Activated T-helper 9 cell treated with anti-CD3 and anti-CD28 coated beads, Interleukin-2, amount 50 U/mL, for 16 hours (primary cell): ENCODE data around the gene MYEOV.

Experiments used
- DNase-seq: peaks from one replicate; pipeline ENCODE4 v3.0.0-alpha.2; 2020; ENCODE audit warnings: low read depth

The MYEOV gene

DNA sequence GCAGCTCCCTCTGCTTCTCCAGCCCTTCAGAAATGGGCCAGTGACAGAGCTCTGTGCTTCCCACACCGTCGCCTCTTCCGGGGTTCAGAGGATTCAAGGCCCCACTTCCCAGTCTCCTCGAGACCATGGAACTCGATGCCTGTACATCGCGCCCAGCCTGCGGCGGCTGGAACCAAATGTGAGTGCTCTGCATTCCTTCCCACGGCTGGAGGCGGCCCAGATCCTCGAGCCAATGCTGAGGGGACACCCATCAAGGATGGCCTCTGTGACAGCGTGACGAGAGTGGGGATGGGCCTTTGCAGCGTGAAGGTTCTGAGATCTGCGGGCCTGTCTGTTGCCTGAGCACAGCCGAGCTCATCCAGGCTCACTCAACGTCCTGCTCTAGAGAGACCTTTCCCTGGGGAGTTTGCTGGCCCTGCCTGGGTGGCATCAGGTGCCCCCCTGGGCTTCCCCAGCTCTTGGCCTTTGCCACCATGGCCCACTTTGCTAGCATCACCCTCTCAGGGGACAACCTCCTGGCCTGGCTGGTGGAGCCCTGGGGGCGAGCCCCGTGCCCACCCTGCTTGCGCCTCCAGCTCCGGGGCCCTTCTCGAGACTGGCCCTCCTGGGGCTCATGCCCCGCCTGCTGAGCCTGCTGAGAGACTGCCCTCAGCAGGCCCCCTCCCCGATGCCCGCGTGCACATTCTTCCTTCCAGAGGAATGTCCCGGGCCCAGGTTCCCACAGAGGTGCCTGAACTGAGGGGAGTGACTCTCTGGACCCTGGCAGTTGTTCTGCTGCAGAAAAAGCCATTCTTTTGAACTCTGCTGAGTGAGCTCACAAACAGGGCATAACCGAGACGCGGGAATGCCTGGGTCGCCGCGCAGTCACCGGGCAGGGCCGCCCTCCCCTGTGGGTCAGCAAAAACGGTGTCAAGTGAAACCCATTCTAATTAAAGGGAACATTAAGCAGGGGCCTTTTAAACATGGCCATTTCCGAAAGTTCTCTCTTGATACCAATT is 7.3 kb upstream of the MYEOV start:
- no peak for DNase-seq

DNA sequence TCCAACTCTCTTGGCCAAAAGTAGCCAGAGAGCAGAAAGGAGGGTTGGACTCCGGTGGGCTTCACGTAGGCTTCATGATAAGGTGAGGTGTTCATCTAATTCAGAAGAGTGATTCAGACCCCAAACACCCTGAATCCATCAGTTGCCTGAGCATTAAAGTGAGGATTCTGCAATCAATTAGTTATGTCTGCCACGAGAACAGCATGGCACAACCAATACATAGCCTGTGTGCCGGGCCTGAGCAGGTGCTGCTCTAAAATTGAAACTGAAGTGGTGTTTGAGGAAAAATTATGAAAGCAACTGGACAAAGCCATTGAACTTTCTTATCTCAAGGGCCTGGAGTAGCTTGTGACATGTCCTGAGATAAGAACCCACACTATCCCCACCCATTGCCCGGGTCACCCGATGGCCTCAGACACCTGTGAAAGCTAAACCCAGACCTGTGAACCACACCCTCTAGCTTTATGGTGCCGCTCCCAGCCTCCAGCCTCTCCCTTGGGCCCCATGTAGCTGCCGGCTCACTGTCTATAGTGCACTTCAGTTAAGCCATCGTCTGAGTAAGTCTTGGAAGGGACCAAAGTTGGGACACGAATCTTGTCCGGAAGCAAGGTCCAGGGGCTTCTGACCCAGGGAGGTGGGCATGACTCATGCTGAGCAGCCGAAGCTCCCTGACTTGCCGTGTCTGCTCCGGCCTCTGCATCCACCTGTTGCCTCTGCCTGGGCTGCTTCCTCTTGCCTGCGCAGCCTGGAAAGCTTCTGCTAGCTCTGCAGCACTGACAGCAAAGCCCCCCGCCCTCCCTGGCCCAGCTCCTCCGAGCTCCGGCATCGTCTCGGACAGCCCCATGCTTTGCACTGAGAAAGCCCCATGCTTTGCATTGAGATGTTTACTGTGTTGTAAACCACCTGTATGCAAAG is 5.7 kb upstream of the MYEOV start:
- no peak for DNase-seq

DNA sequence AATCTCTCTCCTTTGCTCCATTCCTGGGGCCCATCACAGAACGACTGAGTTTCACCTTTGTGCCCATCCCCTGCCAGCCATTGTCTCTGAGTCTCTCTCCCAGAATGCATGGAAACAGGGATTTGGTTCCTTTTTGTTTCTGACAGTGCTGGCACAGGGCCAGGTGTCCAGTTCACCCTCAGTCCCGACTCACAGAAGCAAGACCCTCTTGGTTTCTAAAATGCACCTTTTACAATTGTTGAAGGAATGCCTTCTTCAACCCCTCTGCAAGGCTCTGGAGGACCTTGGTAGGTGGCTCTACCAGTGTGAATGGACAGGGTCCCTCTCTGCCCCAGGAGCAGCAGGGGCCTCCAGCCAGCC is 5.1 kb upstream of the MYEOV start:
- no peak for DNase-seq

DNA sequence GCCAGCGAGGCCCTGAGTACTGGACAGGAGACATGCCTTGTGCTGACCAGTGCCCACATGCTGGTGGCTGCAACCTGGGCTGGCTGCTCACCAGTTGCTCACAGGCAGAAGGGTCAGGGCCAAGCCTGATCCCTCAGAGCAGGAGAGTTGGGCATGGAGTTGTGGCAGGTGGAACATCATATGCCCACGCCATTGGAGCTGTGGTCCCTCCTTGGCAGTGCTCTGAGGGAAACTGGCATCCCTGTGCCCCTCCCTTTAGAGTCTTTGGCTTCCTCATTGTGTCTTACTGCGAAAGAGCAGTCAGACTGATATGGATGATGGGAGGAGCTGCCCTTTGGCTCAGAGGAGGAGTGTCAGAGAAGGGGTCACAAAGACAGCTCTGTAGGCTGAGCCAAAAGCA is 3.1 kb upstream of the MYEOV start:
- DNase-seq, result no peak

DNA sequence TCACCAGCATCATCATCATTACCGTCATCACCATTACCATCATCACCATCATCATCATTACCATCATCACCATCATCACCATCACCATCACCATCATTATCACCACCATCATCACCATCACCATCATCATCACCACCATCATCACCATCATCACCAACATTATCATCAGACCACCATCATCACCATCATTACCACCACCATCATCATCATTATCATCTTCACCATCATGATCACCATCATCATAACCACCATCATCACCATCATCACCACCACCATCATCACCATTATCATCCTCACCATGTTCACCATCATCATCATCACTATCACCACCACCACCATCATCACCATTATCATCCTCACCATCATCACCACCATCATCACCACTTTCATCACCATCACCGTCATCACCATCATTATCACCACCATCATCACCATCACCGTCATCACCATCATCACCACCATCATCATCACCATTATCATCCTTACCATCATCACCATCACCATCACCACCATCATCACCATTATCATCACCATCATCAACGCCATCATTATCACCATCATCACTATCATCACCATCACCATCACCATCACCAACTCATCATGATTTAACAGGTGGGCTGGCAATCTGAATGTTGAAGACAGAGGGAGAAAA is 2.4 kb upstream of the MYEOV start:
- DNase-seq, result no peak

DNA sequence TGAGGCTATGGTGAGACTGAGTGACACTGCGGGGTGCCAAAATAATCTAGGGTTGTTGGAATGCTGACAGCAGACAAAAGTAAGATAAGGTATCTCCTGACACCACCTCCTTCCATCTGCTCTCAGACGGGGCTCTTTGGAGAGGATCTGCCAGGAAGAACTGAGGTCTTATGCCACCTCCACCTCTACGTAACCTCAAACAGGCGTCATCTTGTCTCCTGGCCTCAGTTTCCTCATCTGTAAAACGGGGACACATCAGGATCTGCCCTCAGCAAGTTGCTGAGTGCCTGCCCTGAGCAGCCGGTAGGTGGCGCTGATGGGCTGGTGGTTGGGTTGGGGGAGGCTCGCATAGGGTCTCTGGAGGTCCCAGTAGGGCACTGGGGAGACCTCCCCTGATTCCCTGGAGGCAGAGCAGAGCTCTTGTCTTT is 1.7 kb upstream of the MYEOV start:
- DNase-seq, result peak; percentile 30

DNA sequence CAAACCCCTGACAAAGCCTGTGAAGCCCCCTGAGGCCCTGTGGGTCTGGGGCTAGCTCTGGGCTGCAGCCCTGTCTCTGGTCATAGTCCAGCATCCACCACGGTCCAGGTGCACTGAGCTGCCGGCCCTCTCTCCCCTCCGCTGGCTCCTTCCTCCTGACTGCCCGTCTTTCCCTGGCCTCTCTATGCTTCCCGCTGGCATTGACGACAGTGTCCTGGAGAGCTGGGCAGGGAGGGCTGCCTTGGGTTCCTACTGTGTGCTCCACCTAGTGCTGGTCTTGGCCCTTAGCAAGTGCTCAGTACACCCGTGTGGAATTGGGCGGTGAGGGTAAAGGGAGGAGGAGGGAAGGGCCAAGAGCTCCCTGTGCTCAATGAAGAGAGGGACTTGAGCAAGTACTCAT is 868 bp upstream of the MYEOV start:
- no peak for DNase-seq

DNA sequence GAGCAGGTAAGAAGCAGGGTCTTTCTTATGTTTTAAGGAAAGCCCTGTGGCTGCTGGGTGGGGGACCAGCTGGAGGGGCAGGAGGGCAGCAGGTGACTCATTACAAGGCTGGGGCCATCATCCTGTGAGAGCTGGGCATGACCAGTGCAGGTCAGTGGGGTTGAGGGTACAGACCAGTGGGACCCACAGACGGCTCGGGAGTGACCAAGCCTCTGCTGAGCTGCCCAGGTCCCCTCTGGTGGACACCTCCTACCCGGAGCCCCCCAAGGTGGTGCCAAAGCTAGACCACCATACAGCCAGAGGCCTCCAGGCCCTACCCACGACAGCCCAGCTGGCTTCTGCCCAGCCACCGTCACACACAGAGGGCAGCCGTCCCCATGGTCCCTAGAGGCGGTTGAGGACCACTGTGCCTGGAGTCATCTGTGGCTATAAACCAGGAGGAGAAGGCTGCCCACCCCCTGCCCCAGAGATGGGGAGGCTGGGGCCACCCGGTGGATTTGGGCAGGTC is 670 bp downstream of the MYEOV start:
- DNase-seq, result no peak

DNA sequence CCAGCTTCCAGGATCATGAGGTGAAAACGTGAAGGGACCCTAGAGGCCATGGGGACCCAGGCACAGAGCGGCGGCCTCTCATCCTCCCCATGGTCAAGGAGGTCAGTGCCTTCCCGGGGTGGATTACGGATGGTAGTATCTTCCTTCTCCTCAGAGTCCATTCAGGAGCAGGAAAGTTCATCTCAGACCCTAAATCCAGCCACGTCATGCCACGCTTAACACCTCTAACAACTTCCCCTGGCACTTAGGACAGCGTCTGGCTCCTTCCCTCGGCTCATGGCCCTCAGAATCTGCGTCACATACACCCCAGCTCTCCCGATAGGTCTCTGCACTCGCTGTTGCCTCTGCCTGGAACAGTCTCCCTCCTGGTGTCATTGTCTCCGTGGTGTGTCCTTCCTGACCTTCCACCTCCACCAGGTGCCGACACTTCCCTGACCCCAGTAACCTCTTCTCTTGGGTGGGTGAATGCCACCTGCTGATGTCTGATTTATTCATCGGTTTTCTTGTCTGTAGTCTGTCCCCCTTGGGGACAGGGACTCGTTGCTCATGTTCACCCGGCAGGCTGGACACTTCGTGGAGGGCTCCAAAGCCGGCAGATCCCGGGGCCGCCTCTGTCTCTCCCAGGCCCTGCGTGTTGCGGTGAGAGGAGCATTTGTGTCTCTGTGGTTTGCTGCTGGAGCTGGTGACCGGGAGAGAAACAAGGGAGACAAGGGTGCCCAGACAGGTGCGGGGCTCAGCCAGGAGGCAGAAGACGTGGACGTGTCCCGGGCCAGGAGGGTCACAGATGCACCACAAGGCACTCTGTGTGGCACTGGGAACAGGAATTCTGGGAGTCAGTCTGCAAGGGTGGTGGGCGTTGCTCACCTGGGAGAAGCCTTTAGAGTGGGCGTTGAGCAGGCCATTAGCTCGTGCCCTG is 1.4 kb downstream of the MYEOV start:
- no peak for DNase-seq

DNA sequence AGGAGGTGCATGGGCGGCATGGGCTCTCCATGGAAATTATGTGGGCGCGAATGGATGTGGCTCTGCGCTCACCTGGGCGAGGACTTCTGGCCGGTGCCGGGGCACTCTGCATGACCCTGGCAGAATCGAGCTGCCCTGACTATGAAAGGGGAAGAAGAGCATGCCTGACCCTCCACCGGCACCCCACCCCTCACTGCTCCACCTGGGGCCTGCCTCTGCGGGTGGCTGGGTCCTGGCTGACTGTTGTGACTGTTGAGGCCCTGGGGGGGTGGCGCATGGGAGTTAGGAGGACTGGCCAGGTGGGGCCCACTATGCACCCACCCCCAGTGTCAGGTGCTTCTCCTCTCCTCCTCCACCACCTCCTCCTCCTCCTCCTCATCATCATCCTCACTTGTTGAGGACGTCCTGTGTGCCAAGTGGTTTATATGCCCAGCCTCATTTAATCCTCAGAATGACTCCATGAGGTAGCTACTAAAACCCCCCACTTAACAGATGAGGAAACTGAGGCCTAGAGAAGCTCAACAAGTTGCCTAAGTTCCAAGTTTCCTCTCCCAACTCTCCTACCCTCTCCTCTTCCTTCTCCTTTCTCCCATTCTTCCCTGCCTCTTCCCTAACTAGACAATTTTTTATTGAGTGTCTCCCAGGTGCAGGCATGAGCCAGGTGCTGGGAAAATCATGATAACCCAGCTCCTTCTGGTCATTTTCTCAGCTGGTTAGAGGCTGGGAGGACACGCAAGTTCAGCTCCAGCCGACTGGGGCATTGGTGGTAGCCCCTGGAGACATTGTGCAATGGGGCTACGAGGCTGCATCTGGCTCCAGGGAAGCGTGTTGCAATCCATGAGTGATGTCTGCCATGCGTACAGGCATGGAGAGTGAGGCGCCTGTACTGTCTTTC is 2.3 kb downstream of the MYEOV start:
- DNase-seq, result no peak

DNA sequence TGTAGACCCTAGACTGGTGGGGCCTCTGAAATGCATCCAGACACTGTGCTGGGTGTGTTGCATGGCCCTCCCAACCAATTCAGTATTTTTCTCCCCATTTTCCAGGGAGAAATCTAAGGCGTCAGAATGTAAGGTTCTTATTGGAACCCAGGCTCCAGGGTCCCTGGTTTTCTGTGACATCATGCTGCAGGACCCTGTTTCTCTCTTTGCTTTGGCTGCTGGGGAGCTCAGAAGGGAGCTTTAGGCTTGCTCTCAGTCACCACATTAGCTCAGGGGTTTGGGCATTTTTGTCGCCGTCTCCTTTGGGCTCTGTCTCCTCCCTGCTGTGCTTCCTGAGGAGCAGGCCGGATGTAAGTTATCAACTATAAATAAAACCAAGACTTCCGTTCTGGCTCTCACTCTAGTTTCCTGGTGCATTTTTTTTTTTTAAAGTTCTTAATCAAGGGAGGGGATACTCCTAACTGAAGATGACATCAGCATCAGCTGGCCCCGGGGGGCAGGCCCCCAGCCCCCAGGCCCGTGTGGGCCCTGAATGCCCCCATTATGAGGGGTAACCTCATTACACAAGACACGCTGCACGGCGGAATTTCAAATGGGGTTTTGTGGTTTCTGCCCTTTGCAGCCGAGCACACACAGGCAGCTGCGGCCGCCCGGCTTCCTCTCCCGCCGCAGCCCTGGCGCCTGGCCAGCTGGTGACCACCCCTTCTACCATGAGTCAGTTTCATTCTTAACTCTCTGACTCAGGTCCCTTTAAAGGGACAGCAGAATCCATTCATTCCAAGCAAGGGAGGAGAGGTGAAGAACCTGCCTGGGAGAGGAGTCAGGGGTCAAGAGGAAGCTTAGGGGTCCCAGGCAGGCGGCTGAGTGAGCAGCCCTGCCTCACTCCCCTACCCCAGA is 3.2 kb downstream of the MYEOV start:
- peak; percentile 71 for DNase-seq

DNA sequence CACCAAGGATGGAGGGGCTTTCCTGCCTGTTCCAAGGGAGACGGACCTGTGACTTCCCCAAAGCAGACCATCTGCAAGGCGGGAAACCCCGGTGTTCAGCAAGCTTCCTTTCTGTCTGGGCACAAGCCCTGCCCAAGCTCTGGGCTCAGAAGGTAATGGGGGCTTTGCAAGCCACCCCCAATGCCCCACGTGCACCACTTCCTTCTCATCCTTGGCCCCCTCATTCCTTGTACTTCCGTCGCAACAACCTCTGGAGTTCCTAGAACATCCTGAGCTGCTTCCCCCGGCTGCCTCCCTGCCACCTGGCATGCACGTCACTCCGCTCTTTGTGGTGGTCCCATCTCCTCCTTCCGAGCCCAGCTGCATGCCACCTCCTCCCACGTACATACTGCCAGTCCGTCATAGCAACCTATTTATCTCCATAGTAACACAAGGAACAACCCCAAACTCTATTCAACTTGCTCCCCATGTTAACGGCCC is 3.9 kb downstream of the MYEOV start:
- no peak for DNase-seq

DNA sequence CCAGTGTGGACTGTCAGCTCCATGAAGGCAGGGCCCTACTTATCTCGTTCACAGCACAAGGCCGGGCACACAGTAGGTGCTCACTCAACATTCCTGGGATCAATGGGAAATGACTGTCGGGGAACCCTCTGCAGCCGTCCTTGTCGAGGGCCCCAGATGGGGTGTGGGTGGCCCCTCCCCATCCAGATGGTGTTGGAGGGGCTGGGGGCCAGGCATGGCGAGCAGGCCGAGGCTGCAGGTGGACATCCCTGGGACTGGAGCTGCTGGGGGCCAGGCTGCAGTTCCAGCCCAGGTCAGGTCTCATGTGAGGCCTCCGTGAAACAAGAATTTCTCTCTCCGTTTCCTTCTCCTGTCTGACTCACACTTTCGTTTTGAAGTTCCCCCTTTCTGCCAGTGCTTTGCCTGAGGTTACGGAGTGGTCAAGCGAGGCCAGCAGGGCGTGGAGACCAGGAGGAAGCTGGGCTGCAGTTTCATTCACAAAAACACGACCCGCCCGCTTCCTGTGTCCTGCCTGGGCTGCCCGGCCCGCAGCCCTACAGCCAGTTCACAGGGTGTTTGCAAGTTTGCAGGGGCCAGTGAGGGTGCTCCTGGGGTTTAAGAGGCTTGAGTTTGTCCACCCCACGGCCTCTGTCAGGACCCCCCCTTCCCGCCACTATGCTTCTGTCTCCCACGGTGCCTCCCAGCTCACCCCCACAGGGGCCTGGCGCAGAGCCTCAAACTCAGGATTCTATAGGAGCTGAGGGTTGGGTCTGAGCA is 4.5 kb downstream of the MYEOV start:
- DNase-seq, result no peak

DNA sequence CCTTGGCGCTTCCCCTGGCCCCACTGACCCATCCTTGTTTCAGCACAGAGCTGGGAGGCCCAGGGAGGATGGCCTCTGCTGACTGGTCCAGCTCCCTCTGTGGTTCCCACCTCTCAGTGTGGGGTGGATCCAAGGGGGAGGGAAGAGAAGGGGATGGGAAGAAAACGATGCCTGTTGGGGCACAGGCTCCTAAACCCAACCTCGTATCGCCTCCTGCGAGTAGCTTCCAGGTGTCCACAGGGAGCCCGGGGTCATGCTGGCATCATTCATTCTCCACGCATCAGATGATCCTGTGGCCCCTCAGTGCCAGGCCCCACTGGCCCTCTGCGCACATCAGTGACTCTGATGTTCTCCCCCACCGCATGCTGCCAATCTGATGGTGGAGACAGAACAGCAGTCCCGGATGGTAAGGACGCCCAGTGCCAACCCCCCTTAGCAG is 5.1 kb downstream of the MYEOV start:
- no peak for DNase-seq

DNA sequence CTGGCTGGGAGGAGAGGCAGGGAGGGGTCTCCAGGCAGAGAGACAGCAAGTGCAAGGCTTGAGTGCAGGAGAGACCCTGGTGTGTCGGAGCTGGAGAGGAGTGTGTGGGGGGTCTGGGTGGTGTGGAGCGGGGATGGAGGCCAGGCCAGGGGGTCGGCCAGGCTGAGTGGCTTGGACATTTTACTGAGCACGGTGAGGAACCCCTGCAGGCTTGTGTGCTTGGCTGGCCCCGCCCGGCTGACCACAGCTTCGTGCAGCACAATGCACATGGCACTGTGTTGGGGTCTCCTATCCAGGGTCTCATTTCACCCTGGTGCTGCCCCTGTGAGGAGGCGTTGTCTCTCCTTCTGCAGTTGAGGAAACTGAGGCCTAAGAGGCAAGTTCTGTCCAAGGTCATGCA is 5.6 kb downstream of the MYEOV start:
- no peak for DNase-seq

DNA sequence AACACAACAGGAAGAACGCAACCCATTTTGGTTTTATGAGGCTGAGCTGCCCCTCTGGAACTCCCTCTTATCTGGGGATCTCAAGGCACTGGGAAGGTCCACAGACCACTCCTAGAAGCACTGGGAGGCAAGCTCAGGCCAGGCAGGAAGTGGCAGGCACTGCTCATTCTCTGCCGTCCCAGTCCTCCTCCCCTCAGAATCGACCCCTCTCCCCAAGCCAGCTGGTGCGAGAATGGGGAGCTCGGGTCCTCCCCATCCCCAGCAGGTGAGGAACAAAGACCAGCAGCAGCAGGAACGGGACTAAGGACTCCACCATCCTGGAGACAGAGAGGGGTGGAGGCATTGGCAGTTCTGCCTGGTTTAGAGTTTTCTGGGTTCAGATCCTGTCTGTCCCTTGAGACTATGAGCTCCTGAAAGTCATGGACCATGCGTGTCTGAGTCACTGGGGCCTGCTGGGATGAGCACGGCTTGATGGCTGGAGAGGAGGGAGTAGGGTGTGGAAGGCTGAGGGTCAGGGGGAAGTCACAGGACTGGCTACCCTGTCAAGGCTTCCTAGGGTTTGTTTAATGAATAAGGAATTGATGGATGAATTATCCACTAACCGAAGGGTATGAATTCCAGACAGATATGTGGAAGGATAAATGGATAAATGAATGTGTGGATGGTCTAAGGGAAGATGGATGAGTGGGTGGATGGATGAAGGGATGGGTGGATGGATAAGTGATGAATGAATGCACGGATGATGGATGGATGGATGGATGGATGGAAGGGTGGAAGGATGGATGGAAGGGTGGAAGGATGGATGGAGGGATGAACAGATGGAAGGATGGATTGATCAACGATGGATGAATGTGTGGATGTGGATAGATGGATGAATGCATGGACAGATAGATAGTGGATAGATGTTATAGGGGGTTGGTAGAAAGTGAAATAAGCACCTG is 6.4 kb downstream of the MYEOV start:
- DNase-seq, result no peak

DNA sequence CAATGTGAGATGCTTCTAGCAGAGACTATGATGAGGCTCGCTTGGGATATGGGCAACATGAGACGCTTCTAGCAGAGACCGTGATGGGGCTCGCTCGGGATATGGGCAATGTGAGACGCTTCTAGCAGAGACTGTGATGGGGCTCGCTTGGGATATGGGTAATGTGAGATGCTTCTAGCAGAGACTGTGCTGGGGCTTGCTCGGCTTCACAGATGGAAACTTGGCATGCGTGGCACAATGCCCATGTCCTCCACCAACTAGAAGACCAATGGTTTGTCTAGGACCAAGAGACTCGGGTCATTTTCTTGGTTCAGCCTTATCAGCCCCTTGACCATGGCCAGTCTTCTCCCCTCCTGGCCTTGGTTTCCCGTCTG is 7.1 kb downstream of the MYEOV start:
- no peak for DNase-seq
